Left ventricle myocardium superior (tissue), 1 donor: ENCODE data around the gene DCC. TPM values are rescaled to one million over a fixed set of nuclear protein-coding genes. Genes with fewer than 3 reads are reported as not detected.

Experiments
- ATAC-seq: fragments of 200-7000 bp; cut with Tn5 transposase; one replicate; pipeline ENCODE4 v1.9.1; 2020; ENCODE audit warnings: mild to moderate bottlenecking, moderate library complexity
- DNase-seq: peaks from one replicate; pipeline ENCODE4 v3.0.0-alpha.2; 2020
- intact Hi-C: fragments of 100-400 bp; cut with micrococcal nuclease; formaldehyde crosslinking; loops from one replicate; pipeline ENCODE4 v1.11.0; 2022
- long read RNA-seq: library from polyadenylated mRNA; unstranded; transcript quantifications from one replicate; pipeline ENCODE4 v2.0.0, GENCODE V29; 2021
- total RNA-seq: library from RNA; stranded (reverse); fragmentation: NEBNext Ultra II Directional; extraction: Animal tissue kit (Norgen Biotek cat#: 25700); gene quantifications from one replicate; pipeline ENCODE4 v1.2.1, GENCODE V29; 2021
- donor health status: DM: no; HTN: yes; CAD: no; lungs with severe emphysema.

Gene DCC, protein sequence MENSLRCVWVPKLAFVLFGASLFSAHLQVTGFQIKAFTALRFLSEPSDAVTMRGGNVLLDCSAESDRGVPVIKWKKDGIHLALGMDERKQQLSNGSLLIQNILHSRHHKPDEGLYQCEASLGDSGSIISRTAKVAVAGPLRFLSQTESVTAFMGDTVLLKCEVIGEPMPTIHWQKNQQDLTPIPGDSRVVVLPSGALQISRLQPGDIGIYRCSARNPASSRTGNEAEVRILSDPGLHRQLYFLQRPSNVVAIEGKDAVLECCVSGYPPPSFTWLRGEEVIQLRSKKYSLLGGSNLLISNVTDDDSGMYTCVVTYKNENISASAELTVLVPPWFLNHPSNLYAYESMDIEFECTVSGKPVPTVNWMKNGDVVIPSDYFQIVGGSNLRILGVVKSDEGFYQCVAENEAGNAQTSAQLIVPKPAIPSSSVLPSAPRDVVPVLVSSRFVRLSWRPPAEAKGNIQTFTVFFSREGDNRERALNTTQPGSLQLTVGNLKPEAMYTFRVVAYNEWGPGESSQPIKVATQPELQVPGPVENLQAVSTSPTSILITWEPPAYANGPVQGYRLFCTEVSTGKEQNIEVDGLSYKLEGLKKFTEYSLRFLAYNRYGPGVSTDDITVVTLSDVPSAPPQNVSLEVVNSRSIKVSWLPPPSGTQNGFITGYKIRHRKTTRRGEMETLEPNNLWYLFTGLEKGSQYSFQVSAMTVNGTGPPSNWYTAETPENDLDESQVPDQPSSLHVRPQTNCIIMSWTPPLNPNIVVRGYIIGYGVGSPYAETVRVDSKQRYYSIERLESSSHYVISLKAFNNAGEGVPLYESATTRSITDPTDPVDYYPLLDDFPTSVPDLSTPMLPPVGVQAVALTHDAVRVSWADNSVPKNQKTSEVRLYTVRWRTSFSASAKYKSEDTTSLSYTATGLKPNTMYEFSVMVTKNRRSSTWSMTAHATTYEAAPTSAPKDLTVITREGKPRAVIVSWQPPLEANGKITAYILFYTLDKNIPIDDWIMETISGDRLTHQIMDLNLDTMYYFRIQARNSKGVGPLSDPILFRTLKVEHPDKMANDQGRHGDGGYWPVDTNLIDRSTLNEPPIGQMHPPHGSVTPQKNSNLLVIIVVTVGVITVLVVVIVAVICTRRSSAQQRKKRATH (N-terminal part only)
- total RNA-seq, result not detected
- long read RNA-seq, result 0 reads

DNA sequence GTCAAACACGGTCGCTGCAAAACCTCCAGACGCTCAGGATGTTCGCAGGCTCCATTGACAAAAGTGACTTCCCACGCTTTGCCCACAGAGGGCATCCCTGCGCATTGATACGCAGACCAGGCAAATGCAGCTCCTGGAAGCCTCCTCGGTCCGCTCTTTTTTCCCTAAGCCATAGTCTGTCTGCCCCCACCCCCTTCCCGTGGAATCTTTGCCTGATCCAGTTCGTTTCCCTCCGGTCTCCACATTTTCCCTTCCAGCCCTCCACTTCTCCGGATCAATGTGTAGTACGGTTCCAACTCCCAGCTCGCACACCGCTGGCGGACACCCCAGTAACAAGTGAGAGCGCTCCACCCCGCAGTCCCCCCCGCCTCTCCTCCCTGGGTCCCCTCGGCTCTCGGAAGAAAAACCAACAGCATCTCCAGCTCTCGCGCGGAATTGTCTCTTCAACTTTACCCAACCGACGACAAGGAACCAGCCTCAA, at the start of gene DCC:
Gene DCC, plus strand, starts transcription at position 307 of the 481 bp plus-strand sequence. CDS start 591 bp downstream, outside the sequence.
- intact Hi-C loops, result no loop called here
- DNase-seq (no peak), ATAC-seq (no peak)

DNA sequence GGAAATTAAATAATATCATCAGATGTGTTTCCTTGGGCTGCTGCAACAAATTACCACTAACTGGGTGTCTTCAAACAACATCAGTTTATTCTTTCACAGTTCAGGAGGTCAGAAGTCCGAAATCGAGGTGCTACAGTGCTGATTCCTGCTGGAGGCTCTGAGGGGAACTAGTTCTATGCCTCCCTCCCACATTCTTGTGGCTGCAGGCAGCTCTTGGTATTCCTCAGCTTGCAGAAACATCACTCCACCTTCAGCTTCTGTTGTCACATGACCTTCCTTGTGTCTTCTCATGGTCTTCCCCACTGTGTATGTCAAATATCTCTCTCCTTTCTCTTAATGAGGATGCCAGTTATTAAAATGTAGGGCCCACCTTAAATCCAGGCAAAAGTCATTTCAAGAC, 29.3 kb upstream of the DCC start:
- ATAC-seq, result no peak
- no peak for DNase-seq

DNA sequence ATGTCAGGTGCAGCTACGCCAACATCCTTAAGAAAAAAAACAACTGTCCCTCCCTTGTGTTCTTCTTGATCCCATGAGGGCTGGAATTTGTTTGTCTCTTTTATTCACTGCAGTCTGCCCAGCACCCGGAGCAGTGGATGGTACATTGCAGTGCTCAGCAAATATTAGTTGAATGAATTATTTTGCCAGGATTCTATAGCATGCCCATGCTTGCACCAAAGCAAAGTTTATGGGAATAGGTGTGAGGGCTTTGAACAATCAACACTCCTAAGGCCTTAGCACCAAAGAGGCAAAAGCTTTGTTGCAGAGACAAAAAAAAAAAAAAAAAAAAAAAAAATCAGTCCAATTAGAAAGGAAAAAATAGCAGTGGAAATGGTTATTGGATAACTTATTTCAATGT, 28.7 kb upstream of the DCC start:
- intact Hi-C loops, result no loop called here
- no peak for DNase-seq
- no peak for ATAC-seq

More for the DNA sequence above, 29.3 kb upstream of the DCC start:
- intact Hi-C loops, result no loop called here

DNA sequence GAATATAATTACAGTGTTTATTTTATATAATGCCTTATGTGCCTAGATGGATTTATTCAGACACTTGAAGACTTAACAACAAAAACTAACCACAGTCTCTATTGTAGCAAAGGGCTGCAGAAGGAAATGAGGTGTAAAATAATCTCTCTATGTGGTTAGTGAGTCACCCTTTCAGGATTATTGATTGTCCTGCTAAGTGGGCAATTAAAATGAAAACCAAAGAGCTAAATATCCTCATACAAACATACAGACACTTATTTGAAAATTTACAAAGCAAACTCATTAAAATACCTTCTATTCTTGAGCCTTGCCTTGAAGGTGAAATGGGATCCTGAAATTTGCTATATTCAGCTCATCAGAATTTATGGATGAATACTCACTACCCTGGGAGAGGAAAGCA, 27.7 kb upstream of the DCC start:
- ATAC-seq (no peak), DNase-seq (no peak)
- intact Hi-C loops, result no loop called here

DNA sequence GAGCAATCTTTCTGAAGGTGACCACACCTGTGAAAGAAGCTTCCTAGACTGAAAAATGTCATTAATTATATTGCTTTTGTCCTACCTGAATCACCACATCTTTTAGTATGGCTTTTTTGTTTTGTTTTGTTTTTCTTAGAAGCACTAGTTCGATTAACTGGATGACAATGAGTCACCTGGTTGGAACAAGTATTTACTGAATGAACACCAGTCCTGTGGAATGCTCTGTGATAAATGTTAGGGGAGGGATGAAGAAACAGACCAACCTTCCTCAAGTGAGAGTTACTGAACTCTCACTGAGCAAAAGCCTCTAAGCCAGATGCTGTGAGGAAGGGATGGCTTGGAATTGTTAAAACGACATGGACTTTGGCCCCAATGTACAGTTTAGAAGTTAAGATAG, 26.8 kb upstream of the DCC start:
- ATAC-seq (no peak), DNase-seq (no peak)
- intact Hi-C loops, result no loop called here

DNA sequence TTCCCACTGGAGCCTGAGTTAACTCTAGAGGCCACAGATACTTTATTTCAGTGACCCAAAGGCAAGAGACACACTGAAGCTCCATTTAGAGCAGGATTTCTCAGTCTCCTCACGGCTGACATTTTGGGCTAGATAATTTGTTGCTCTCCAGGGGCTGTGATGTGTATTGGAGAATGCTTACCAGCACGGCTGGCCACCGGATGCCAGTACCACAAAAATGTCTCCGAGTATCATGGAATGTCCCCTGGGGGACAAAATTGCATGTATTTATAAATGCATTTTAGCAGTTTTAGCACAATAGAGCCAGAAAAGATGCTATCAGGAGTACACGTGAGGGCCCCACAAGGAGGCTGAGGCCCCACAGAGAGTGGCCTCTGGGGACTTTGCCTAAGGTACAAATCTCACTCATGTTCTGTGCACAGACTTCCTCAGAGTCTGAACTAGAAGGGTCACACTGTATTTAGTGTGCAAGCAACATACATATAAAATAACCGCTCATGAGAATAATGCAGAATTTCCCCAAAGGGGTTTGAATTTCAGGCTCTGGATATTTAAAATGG, 20.5 kb upstream of the DCC start:
- ATAC-seq (no peak), DNase-seq (no peak)
- intact Hi-C loops, result no loop called here

DNA sequence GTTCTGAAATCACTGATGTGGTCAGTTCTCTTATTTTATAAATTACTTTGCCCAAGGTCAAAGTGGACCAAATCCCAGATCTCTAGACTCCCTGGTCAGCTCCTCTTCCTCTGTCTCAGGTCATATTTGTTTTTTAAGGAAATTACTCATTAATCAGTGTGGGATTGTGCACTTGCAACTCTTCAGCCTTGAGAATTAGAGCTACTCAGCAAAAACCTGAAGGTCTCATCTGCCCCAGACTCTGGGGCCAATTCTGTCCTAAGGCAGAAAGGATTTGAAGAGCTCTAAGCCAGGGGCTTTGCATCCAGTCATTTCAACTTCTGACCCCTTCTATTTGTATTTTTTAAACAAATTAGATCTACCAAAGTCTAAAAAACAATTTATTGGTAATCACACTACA, 17.7 kb upstream of the DCC start:
- intact Hi-C loops, result no loop called here
- ATAC-seq, result no peak
- DNase-seq, result no peak

DNA sequence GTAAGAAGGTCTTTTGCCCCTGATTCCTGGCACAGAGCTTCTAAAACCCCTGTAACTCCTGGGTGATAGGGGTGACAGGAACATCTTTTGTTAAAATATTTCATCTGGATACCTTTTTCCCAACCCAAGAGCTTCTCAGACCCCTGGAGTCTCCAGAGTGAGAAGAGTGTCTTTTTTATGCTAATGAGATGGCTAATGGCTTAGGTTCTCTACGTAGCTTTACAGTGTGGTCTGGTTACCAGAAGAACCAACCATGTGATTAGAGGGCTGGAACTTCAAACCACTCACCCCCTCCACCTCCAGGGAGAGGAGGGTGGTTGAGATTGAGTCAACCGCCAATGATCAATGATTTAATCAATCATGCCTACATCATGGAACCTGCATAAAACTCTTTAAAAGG, 16.2 kb upstream of the DCC start:
- DNase-seq (no peak), ATAC-seq (no peak)
- intact Hi-C loops, result no loop called here

- ATAC-seq (no peak), DNase-seq (no peak)
- intact Hi-C loops, result no loop called here
Observed at GRCh38 chr18:52325997-52326396, 14.0 kb upstream of the DCC start.

DNA sequence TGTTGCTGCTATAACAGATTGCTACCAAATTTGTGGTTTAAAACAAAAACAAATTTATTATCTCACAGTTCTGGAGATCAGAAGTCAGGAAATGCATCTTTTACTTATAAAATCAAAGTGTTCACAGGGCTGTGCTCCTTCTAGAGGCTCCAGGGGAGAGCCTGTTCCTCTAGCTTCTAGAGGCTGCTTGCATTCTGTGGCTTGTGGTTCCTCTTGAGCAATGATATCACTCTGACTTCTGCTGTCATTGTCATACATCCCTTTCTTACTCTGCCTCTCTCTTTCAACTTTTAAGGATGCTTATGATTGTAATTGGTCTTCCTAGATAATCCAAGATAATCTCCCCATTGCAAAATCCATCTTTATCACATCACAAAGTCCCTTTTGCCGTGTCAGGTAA, 6.1 kb upstream of the DCC start:
- intact Hi-C loops, result no loop called here
- ATAC-seq (no peak), DNase-seq (no peak)

DNA sequence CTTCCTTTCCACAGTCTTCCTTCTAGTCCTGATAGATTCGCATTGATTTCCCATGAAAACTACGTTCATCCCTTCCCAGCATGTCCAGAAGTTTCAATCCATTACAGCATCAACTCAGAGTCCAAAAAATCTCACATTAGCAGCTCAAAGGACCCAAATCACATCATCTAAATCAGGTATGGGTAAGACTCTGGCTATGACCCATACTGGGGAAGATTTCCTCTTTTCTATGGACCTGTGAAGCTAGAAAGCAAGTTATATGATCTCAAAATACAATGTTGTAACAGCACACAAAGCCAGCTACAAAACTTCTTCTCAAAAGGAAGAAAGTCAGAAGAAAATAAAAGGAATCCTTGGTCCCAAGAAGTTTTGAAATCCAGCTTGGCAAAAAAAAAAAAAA, 5.7 kb upstream of the DCC start:
- no peak for ATAC-seq
- no peak for DNase-seq

DNA sequence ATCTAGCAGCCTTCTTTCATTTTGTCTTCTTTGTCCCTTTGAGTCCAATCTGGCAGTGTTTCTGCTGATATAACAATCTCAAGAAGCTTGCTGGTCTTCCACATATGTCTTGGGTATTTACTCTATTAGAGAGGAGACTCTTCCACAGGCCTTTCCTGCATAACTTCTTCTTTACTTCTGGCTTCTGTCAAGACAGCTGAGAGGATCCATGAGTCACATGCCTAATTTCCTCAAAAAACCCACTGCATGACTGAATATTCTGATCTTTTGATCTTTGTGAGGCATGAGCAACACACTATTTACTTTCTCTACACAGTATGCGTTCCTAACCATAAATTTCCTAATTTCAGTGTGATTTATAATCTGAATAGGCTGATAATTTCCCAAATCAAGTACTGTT, 5.1 kb upstream of the DCC start:
- intact Hi-C loops, result no loop called here
- ATAC-seq (no peak), DNase-seq (no peak)

More for the DNA sequence above, 5.7 kb upstream of the DCC start:
- intact Hi-C loops, result no loop called here

- no peak for DNase-seq
- intact Hi-C loops, result no loop called here
- no peak for ATAC-seq
Observed at GRCh38 chr18:52337276-52337675, 2.7 kb upstream of the DCC start.

DNA sequence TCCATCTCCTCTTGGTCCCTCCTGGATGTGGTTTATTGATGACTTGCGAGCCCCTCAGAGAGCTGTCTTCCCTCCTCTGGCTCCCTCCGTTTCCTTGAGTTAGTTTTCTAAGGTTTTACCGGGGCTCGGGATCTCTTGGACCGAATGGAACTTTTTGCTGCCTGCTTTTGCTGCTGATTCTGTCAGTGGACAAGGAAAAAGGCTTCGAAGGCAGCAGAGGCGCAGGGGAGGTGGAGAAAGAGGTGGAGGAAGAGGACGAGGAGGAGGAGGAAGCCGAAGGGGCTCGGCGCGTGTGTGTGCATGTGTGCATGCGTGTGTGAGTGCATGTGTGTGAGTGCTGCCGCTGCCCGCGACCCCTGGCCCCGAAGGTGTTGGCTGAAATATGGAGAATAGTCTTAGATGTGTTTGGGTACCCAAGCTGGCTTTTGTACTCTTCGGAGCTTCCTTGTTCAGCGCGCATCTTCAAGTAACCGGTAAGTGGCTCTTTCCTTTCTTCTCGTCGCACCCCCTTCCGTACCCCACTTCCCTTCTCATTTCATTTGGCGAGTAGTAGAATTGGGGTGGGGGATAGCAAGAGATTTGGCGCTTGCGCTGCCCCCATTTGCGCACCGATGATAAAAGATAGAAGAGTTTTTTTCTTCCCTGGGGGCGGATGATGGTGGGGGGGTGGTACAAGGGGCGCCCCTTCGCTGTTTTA, 557 bp downstream of the DCC start:
- intact Hi-C loops, result no loop called here
- DNase-seq, result no peak
- no peak for ATAC-seq

- no peak for ATAC-seq
- no peak for DNase-seq
- intact Hi-C loops, result no loop called here
Observed at GRCh38 chr18:52341103-52341432, 1.1 kb downstream of the DCC start.

DNA sequence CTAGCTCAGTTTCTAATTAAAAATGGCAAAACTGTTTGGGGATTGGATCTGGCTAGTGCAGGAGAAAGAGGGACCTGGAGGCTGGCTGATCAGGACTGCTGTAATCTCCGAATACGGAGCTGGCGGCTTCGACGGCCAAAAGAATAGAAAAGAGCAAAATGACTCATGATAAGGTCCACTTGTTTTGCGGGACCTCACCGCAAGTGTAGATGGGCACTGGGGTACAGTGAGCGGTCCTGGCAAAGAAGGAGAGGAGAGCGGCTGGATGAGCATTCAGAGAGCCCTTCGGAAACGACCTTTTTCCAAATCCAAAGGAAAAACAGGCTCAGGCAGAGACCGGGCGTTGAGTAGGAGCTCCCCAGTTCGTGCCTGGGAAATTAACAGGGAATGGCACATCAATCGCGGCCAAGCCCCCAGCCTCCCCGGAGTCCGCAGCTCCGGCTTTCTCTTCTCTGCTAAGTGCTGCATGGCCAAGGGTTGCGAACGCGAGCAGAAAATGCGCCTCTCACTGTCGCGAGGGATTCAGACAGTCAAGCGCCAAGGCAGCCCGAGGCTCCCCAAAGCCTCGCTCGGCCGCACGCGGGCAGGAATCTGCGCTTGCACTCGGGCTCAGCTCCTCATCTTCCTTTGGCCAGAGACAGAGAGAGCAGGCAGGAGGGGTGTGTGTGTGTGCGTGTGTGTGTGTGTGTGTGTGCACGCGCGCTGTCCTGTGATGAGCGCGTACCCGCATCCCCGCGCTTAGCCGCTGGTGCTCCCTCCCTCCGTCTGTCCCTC, 1.8 kb downstream of the DCC start:
- intact Hi-C loops, result no loop called here
- ATAC-seq (no peak), DNase-seq (no peak)

DNA sequence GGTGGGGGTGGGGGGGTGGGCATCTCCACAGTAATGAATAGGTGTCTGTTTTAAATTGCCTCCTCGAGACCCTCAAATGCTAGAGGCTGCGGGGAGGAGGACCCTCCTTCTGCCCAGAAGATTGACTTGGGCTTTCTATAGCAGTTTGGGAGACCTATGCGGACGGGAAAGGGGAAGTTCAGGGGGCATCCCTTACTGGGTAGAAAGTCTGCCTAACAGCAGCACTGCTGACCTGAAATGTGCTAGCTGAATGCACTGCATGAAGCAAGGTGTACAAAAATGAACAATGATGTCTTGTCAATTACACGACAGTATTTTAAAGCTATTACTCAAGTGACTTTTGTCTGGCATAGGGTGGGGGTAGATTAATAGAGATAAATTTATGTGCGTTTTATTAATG, 2.5 kb downstream of the DCC start:
- intact Hi-C loops, result no loop called here

GRCh38 chr18:52343138-52343537, 3.1 kb downstream of the DCC start:
- ATAC-seq, result no peak
- intact Hi-C loops, result no loop called here
- no peak for DNase-seq

More for the DNA sequence above, 2.5 kb downstream of the DCC start:
- ATAC-seq, result no peak
- DNase-seq, result no peak
